ENCODE measurements around the gene RHEX.
A peak's percentile ranks its signal among the peaks of the same experiment; 100 is the strongest.

RHEX gene

DNA sequence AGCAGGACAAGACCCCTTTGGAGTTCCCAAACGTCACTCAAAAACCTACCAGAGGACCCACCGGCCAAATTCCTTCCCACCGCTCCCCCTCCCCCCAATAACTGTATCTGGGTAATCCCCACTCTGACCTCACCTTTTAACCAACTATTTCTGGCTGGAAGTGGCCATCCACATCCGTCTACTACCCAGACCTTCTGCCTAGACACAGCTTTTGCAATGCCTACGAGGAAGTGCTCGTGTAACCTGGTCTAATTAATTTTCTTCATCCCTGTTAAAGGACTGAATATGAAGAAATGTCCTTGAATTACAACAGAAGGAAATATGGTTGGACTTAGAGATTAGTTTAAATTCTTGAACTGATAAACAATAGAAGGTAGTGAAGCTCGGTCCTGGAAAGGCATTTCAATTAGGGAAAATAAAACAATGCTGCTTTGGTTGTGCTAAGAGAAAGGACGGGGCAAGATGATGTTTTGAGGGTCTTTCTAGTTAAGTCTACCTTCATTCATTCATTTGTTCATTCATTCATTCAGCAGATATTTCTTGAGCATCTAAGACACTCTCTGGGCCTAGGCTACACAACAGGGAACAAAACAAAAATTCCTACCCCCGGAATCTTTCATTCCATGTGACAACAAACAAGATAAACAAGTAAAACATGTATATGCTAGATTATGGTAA, 45.4 kb downstream of the RHEX start:
- no peak overlapping the region for H3K4me3 ChIP-seq (ENCODE audit: low read length)
- TF ChIP-seq, protein P1, sequence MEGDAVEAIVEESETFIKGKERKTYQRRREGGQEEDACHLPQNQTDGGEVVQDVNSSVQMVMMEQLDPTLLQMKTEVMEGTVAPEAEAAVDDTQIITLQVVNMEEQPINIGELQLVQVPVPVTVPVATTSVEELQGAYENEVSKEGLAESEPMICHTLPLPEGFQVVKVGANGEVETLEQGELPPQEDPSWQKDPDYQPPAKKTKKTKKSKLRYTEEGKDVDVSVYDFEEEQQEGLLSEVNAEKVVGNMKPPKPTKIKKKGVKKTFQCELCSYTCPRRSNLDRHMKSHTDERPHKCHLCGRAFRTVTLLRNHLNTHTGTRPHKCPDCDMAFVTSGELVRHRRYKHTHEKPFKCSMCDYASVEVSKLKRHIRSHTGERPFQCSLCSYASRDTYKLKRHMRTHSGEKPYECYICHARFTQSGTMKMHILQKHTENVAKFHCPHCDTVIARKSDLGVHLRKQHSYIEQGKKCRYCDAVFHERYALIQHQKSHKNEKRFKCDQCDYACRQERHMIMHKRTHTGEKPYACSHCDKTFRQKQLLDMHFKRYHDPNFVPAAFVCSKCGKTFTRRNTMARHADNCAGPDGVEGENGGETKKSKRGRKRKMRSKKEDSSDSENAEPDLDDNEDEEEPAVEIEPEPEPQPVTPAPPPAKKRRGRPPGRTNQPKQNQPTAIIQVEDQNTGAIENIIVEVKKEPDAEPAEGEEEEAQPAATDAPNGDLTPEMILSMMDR (IDR thresholded peaks at IDR 0.05; ENCODE audit: insufficient read depth, low read depth, low read length, missing control alignments): no peak
- DNase-seq (ENCODE audit: low read depth): no peak

DNA sequence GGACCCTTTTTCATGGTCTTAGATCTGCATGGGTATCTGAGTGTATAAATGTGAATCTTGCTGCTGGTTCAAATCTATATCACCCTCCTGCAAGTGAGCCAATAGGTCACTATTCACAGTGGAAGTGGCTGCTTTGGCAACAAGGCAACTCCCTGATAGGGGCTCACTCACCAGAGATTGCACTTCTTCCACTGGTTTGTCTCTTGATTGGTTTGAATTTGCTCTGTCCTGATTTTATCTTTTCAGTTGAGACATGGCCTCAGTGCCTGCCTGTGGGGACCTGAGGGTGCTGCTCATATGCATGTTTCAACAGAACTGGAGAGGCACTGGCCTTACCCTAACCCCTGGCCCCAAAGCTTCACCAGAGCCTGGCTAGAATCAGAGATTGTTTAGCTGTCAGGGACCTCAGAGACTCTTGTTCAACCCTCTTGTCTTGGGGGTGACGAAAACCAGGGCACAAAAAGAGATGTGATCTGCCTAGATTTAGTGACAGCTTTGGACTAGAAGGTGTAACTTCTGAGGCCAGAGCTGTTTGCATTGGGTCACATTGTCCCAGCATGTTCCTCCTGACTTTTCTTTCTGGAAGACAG, 47.3 kb downstream of the RHEX start:
- DNase-seq (ENCODE audit: low read depth): no peak
- TF ChIP-seq, protein P1 (IDR thresholded peaks at IDR 0.05; ENCODE audit: insufficient read depth, low read depth, low read length, missing control alignments): no peak
- no peak overlapping the region for H3K4me3 ChIP-seq (ENCODE audit: low read length)

DNA sequence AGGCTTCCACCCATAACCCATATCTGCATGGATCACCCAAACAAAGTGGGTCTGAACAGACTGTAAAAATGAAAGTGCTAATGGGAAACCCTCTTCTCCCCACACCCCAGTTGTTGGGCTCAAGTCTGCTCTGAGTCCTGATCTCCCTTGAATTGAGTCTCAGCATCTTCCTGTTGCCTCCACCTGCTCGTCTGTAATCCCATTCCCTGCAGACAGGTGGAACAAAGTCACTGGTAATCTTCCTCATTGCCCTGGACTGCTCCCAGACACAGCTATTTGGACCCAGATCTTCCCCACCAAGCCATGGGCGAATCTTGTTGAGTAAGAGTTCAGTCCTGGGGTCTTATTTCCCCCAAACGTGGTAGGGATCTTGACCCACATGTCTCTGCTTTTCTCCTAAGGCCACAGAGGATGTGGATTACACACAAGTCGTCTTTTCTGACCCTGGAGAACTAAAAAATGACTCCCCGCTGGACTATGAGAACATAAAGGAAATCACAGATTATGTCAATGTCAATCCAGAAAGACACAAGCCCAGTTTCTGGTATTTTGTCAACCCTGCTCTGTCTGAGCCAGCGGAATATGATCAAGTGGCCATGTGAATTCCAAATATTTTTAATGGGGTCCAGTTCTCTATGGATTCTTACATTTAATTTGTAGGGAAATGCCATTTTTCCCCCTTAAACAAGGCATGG, 48.5 kb downstream of the RHEX start:
- TF ChIP-seq, protein P1 (IDR thresholded peaks at IDR 0.05; ENCODE audit: insufficient read depth, low read depth, low read length, missing control alignments): no peak
- DNase-seq (ENCODE audit: low read depth): no peak
- no peak overlapping the region for H3K4me3 ChIP-seq (ENCODE audit: low read length)

DNA sequence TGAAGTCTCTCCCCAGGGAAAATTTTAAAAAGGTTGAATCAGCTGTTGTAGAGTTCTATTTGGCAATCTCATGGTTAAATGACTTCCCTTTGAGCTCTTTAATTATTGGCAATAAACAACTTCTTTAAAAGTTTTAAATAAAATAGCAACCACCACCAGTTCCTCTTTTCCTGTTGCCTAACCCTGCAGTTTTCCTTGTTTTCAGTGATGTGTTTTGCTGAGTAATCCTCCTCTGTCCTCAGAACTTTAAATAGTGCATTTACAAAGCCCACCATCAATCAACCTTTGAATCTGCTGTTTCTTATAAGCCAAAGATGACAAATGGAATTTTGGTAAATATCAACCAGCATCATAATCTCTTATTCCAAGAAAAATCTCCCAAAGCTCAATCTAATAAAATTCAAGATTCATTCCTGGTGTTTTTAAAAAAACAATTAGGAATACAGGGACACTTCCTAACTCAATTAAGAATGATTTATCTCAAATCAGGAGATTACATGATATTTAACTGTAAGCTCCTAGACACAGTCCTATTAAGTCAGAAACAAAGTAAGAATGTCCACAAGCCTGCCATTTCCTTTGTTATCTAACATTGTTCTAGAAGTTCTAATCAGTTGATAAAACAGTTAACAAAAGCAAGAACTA, 49.4 kb downstream of the RHEX start:
- TF ChIP-seq, protein P1 (IDR thresholded peaks at IDR 0.05; ENCODE audit: insufficient read depth, low read depth, low read length, missing control alignments): no peak
- DNase-seq (ENCODE audit: low read depth): no peak
- no peak overlapping the region for H3K4me3 ChIP-seq (ENCODE audit: low read length)

DNA sequence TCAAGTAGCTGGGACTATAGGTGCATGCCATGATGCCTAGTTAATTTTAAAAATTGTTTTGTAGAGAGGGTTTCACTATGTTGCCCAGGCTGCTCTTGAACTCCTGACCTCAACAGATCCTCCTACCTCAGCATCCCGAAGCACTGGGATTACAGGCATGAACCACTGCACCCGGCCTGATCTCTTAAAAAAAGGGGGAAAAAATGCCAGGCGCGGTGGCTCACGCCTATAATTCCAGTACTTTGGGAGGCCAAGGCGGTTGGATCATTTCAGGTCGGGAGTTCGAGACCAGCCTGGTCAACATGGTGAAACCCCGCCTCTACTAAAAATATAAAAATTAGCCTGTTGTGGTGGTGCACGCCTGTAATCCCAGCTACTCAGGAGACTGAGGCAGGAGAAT, 51.0 kb downstream of the RHEX start:
- no peak overlapping the region for H3K4me3 ChIP-seq (ENCODE audit: low read length)
- TF ChIP-seq, protein P1 (IDR thresholded peaks at IDR 0.05; ENCODE audit: insufficient read depth, low read depth, low read length, missing control alignments): no peak
- DNase-seq (ENCODE audit: low read depth): no peak

DNA sequence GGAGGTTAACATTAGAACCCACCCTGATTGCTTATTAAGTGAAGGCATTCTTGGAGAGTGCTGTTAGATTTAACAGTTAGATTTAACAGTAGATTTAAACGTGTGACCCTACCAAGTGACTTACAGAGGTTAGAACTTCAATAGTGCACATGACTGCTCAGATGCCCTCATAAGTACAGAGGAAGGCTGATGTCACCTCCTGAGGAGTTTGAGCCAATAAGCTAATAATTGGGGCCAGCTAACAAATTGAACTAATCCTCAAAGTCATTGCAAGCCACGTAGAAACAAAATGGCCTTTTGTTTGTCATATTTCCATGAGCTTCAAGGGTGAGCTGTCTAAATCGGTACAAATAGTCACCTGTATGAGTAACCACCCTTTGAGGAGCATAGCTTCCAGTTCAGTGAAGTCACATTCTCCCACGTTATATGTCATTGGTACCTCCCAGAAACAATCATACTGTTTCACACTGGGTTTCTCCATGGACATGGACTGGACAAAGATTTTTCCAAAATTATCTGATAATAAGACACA, 52.6 kb downstream of the RHEX start:
- DNase-seq (ENCODE audit: low read depth): peak; percentile 67
- H3K4me3 ChIP-seq (ENCODE audit: low read length): no peak overlapping the region
- TF ChIP-seq, protein P1 (IDR thresholded peaks at IDR 0.05; ENCODE audit: insufficient read depth, low read depth, low read length, missing control alignments): no peak

Data from epithelial cell of esophagus (primary cell).